Stimulated activated CD4-positive, alpha-beta T cell treated with anti-CD3 and anti-CD28 coated beads, Interleukin-15, amount 100 ng/mL, for 48 hours (primary cell): ENCODE measurements around the gene MRC2.
A peak's percentile ranks its signal among the peaks of the same experiment; 100 is the strongest.
"Not testable (repeated sequence)": the region's sequence is repeated elsewhere in the genome, so short reads cannot be mapped to it uniquely, and the experiment has no call there.

ENCODE experiments used
- DNase-seq, 2 donors: peaks; one replicate each; pipeline ENCODE4 v3.0.0-alpha.2; 2020; ENCODE audit warnings: low read depth in 2 of 2

MRC2 gene, protein sequence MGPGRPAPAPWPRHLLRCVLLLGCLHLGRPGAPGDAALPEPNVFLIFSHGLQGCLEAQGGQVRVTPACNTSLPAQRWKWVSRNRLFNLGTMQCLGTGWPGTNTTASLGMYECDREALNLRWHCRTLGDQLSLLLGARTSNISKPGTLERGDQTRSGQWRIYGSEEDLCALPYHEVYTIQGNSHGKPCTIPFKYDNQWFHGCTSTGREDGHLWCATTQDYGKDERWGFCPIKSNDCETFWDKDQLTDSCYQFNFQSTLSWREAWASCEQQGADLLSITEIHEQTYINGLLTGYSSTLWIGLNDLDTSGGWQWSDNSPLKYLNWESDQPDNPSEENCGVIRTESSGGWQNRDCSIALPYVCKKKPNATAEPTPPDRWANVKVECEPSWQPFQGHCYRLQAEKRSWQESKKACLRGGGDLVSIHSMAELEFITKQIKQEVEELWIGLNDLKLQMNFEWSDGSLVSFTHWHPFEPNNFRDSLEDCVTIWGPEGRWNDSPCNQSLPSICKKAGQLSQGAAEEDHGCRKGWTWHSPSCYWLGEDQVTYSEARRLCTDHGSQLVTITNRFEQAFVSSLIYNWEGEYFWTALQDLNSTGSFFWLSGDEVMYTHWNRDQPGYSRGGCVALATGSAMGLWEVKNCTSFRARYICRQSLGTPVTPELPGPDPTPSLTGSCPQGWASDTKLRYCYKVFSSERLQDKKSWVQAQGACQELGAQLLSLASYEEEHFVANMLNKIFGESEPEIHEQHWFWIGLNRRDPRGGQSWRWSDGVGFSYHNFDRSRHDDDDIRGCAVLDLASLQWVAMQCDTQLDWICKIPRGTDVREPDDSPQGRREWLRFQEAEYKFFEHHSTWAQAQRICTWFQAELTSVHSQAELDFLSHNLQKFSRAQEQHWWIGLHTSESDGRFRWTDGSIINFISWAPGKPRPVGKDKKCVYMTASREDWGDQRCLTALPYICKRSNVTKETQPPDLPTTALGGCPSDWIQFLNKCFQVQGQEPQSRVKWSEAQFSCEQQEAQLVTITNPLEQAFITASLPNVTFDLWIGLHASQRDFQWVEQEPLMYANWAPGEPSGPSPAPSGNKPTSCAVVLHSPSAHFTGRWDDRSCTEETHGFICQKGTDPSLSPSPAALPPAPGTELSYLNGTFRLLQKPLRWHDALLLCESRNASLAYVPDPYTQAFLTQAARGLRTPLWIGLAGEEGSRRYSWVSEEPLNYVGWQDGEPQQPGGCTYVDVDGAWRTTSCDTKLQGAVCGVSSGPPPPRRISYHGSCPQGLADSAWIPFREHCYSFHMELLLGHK (N-terminal part only)

DNA sequence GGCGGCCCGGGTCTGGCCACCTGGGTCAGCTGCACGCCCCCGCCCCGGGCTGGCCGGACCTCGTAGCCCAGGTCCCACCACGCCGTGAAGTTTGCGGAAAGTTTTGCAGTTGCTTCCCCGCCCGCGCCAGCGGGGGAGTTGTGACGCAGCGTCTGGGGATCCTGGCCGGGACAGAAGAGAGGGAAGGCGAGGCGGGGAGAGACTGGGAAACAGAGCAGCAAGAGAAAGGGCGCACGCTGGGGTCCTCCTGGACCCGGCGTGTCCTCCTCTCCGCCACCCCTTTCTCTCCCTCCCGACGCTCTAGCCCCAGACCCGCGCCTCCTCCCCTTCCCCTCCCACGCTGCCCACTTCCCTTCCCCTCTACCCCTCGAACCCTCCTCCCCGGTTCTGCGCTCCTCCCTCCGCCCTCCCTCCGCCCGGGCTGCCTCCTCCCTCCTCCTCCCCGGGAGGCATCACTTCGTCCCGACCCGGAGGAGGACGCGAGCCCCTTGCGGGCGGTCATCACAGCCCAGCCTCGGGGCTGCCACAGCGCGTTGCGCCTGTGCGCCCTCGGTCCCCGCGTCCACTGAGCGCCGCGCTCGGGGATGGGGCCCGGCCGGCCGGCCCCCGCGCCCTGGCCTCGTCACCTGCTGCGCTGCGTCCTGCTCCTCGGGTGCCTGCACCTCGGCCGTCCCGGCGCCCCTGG, at the start of gene MRC2:
MRC2 (plus strand) TSS at position 452 of the 685 bp plus-strand sequence; CDS start at position 585, 133 bp downstream.
- peak in 1 of 2 donors; percentile 38 for DNase-seq

DNA sequence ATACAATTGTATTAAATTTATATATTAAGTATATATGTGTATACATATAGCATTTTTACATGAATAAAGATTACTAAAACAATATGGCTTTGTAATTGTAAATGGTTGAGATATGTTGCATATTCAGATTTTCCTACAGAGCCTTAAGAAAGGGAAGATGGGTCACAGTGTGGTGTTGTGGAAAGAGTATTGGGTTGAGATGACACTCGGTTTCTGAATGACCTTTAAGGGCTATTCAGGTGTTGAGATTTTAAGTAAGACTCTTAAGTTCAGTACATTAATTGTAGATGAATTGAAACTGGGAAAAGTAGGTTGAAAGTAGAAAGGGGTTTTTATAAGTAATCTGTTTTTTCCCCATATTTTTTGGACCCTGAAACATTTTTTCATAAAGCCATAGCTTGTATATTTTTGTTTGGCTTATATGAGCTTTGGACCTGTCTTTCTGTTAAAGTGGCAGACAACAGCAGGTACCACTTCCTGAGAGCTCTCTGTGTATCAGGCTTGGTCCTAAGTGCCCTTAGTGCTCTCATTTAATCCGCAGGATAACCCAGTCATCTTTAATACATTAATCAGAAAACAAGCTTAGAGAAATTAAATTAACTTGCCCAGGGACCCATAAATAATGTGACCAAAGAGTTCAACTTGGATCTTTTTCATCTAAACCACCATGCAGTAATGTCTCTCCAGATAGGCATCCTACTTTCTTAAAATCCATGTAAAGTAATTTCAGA, 48.5 kb upstream of the MRC2 start:
- DNase-seq = no peak

DNA sequence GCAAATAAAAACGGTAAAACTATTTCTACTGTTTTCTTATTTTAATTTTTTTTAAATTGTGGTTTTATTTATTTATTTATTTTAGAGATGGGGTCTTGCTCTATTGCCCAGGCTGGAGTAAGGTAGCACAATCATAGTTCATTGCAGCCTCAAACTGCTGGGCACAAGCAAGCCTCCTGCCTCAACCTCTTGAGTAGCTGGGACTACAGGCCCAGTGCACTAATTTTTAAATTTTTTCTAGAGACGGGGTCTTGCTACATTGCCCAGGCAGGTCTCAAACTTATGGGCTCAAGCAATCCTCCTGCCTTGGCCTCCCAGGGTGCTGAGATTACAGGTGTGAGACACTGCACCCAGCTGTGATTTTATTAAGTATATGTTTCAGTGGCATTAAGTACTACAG, 46.5 kb upstream of the MRC2 start:
- DNase-seq = no peak

DNA sequence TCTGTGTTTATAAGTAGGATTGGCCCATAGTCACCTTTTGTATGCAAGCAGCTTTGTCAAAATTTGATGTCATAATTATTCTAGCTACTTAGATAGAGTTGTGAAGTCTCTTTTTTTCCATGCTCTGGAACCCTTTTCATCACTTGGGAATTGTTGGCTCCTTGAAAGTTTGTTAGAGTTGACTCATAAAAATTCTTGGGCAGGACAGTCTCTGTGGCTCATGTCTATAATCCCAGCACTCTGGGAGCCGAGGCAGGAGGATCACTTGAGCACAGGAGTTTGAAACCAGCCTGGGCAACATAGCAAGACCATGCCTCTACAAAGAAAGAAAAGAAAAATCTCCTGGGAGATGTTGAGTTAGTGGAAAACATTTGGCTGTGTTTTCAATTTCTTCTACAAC, 45.7 kb upstream of the MRC2 start:
- no peak for DNase-seq

DNA sequence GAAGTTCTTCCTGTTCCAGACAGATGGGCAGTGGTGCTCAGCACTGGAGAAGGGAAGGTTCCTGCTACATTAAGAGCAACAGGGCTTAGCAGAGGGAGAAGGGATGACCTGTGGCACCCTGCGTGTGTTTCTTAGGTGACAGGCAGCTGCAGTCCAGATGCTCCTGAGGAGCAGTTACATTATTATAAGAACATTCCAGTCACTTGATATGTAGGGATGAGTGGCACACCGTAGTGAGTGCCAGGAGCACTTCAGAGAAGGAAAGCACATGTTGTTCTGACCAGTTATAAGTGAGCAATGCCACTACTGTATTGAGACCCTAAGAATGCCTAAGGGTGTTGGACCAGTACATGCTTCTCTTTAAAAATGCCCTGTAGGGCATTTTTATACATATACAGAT, 39.9 kb upstream of the MRC2 start:
- DNase-seq = no peak

DNA sequence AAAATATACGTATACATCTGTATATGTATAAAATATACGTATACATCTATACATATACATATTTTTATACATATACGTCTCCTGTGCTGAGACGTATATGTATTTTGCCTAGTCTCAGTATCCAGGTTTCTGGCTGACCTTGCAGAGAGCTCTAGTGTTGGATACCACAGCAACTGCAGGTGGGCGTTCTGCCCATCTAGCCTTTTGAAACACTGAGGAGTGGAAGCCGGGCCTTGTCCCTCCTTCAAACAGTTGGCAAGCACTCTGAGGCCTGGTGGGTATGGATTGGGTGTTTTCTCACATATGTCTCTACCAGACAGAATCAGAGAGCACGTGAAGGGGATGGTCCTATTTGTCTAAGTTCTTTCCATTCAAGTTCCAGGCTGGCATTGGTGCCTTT, 39.4 kb upstream of the MRC2 start:
- no peak for DNase-seq

DNA sequence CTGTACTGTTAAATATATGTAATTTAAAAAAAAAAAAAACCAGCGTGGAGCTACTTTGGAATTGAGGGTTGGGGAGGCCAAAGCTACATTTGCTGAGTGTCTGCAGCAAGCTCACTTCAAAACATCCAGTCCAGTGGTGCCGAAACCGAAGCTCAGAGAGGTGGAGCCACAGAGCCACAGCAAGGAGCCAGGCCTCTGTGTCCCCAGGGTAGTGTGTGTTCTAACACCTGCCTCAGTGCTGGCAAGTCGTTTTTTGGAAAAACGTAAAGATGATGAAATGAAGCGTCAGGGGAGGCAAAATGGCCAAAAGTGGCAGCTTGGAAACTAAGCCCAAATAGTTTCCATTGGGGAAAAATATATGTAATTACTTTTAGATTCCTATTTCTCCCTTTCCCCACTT, 36.1 kb upstream of the MRC2 start:
- DNase-seq = no peak

DNA sequence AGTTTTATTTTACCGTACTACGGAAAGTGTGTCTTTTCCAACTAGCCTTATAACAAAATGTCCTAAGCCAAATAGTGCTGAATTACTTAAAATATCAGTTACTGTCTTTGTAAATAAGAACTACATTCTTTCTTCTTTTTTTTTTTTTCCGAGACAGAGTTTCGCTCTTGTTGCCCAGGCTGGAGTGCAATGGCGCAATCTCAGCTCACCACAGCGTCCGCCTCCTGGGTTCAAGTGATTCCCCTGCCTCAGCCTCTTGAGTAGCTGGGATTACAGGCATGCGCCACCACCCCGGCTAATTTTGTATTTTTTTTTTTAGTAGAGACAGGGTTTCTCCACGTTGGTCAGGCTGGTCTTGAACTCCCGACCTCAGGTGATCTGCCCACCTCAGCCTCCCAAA, 35.6 kb upstream of the MRC2 start:
- DNase-seq = not testable (repeated sequence)

DNA sequence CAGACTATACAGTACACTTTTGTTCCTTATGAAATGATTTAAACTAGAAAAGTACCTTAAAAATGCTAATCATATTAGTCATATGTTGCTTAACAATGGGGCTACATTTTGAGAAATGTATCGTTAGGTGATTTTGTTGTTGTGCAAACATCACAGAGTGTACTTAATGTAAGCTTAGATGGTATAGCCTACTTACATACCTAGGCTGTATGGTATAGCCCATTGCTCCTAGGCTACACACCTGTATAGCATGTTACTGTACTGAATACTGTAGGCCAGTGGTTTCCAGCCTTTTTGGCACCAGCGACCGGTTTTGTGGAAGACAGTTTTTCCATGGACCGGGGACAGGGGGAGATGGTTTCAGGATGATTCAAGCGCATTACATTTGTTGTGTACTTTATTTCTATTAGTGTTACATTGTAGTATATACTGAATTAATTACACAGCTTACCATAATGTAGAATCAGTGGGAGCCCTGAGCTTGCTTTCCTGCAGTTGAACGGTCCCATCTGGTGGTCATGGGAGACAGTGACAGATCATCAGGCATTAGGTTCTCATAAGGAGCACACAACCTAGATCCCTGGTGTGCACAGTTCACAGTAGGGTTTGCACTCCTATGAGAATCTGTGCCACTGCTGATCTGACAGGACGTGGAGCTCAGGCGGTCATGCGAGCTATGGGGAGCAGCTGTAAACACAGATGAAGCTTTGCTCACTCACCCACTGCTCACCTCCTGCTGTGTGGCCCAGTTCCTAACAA, 35.0 kb upstream of the MRC2 start:
- no peak for DNase-seq

DNA sequence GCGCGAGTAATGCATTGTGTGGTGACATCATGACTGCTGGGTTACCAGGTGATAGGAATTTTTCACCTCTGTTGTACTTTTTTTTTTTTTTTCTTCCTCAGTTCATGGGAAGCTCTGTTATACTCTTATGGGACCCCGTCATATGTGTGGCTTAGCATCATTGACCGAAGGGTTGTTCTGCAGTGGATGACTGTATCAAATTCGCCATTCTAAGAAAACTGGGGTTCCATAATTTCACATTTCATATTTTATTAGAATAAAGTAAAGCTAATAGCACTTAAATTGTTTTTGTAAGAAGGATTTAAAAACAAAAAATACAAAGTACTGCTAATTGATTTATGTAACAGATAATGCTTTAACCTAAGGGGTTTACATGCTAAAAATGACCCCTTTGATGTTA, 32.0 kb upstream of the MRC2 start:
- DNase-seq = no peak

DNA sequence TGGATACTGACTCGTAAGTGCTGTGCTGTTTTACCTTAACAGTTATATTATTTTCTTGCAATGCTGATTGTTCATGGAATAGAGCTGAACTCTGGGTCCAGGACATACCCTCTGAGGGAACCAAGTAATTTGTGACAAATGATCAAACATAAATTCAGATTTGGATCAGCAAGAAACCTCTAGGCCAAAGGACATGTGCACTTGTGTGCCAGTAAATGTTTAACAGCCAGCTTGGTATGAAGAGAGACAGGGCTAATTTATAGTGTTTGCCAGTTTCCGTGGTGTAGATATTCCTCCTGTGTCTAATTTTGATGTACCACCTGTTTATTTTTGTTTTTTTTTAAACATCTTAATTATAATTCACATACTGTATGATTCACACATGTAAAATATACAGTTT, 30.8 kb upstream of the MRC2 start:
- no peak for DNase-seq

DNA sequence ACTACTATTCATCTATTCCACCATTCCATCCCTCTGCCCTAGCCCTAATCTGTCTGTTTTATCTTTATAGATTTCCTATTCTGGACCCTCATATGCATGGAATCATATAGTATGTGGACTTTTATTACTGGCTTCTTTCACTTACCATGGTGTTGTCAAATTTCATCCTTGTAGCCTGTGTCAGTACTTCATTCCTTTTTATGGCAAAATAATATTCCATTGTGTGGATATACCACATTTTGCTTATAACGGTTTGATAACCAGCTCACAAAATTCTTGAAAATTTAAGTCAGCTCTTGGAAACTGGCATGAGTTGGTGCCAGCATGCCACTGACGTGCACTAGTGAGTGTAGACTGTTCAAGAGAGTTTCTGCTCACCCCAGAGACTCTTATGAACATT, 30.3 kb upstream of the MRC2 start:
- DNase-seq = no peak

DNA sequence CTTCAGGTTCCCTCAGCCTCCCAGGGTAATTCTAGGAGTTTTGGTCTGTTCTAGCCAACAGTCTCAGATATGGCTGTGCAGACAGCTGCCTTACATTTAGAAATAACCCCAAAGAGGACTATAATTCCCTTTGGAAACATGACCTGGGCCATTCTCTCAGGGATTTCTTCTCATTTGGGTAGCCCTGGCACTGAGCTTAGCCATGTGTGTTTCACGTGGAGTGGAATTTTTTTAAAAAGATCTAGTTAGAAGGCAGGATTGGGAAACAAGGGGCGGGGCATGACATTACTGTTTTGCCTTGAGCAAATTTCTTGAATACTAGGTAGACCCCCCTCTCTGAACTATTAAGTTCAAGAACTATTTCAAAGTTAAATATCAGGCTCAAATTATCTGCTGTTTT, 29.6 kb upstream of the MRC2 start:
- no peak for DNase-seq

DNA sequence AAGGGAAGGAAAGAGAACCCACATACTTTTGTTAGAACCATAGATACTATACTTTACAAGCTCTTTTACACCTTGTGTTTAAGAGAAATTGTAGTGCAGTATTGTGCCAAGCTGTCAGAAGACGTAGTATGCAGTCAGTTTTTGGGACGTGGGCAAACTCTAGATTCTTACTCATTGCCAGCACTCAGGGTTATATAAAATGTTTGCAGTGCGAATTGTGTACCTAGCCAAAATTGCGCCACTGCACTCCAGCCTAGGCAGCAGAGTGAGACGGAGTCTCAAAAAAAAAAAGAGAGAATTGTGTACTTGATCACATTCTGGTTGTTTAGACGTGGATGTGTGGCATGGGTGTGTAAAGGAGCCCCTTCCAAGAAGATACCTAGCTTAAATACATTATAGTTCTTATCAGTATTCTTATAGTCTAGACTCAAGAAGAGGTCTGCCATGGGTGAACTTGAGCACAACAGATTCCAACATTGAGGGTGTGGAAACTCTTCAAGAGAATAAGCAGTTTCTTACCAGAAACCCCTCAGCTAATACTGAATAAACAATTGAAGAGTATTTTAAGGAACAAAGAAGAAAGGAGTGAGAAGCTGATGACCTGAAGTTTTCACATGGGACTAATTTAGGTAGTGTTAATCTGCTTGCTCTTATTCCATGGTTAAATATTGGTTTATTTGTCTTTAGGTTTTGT, 27.4 kb upstream of the MRC2 start:
- no peak for DNase-seq

DNA sequence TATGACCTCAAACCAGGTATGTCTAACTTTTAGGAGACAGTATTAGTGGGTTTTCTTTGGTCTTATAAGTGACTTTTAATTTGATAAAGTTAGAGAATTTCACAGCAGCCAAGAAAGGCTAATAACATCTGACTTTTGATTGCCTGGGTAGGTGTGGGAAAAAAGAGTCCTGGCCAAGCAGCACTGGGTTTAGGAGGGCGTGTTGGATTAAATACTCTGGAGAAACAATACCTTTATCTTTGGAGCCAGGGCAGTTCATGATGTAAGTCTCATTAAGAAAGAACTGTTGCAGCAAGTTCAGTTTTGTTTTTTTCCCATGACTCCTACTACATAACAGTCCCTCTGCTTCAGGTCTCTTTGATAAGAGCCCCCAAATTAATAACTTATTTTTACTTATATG, 26.7 kb upstream of the MRC2 start:
- no peak for DNase-seq

DNA sequence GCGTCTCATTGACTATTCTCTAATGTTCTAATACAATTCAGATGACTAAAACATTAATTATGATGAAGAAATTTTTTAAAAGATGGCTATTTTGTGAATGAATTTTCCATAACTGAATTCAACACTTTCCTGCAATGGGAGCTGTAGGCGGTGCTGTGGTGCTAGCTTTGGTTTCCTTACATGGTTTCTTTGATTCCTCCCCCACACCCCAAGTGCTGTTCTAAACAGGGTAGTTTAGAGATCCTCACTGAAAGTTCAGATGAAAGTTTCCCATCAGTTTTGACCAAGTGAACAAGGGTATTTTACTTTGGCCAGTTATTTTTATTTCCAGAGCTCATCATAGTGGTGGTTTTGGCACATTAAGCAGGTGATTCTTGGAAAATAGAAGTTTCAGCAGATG, 26.0 kb upstream of the MRC2 start:
- DNase-seq = no peak

DNA sequence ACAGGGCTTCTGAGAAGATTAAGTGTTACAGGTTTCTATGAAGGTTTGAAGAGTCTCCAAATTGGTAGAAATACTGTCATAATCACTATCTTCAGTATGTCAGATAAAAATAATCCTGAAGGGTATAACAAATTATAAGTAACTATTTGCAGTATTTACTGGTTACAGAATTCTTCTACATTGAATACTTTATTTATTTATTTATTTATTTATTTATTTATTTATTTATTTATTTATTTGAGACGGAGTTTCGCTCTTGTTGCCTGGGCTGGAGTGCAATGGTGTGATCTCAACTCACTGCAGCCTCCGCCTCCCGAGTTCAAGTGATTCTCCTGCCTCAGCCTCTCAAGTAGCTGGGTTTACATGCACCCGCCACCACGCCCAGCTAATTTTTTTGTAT, 23.7 kb upstream of the MRC2 start:
- not testable (repeated sequence) for DNase-seq

DNA sequence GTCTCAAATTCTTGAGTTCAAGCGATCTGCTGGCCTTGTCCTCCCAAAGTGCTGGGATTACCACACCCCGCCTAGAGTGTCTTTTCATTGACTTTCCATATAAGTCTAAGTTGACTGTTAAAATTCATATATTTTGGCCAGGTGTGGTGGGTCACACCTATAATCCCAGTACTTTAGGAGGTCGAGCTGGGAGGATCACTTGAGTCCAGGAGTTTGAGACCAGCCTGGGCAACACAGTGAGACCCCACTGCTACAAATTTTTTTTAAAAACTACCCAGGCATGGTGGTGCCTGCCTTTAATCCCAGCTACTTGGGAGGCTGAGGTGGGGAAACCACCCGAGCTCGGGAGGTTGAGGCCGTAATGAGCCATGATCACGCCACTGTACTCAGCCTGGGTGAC, 21.9 kb upstream of the MRC2 start:
- DNase-seq = no peak

DNA sequence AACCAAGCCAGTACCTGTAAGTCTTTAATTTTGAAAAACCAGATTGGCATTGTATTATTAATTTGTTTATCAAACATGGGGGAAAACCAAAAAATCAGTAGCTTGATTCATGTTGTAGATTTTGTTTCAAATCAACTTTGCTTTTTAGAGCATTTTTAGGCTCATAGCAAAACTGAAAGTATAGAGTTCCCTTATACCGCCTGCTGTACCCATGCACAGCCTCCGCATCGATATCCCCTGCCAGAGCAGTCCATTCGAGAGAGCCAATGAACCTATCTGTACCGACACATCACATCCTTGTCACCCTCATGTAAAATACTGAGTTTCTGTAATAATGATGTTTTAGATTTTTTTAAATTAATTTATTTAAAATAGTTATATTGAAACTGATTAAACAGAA, 16.2 kb upstream of the MRC2 start:
- DNase-seq = no peak

DNA sequence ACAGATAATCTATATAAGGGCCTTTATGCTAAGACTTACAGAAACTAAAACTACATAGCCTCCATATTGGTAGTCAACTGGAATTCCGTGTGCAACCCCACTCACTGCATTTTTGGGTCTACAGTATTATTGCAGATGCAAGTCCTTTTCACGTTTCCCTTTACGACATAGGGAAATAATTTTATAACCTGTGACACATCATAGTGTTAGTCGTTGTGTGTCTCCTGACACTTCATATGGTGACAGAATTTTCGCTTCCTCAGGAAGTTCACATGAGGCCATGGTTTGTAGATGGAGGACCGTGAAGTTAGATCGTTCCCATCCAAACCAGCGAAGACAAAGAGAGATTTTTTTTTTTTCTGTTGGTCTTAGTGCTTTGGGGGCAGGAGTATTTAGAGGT, 15.7 kb upstream of the MRC2 start:
- DNase-seq = no peak
